ENCODE results near the gene FAU.

The FAU gene

DNA sequence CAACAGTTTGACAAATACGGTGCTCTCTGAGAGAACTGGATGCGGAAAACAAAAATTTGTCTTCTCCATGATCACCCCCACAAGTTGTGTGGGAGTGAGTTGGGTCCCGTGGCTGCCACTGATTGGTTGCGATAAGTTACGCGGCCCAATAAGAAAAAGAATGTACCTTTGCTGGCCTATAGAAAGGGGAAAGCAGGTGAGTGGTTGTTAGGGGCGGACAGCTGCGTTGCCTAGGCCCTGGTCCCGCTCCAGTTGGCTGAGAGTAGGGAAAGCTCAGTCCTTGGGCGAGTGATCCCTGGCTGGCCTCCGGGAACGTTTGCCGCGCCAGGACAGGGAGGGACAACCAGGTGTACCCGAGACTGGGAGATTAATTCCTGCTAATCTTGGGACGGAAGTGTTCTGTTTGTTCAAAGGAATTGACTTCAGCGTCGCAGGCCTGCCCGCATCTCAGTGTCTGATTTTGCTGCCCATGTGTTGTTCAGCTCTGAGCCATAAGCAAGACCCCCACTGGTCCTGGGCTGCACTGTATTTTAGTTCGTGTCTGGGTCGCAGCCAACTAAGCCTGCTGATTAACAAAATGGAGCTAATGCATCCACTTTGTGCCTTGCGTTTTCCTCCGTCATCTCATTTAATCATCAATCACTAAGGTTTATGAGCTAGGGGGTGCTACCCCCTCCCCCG is 13.2 kb upstream of the FAU start:
- peak; percentile 91 for ATAC-seq
- TF ChIP-seq ZNF70 (CRISPR knock-in tag; IDR thresholded peaks at IDR 0.05) (no peak), SNAI2 (CRISPR knock-in tag; IDR thresholded peaks at IDR 0.05) (no peak)

DNA sequence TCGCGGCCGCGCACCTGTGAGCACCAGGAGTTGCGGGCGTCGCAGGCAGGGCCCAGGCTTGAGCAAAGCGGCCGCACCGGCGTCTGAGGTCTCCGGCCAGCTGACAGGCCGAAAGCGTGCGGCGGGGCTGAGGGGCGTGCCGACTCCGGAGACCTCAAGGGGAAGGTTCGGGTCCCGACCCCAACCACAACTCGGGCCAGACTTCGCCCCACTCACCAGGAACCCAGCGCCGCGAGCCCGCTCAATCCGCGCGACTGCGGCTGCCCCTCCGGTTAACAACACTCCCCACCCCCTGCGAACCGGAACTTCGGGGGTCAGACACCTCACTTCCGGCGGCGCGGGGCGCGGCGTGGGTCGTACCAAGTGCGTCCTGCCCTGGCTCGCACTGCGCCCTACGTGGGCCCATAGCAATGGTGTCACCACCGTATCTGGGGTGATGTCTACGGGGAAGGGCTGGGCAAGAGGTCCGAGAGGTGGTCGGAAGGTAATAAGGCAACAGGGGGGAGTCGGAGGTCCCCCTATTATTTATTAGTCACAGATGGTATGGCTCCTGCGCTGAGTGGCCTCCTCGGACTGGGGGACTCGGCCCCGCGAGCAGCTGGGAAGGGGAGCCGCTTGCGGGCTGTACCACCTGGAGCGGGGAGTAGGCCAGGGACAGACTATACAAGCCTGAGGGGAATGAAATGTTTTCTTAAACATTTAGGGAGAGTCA is 12.5 kb upstream of the FAU start, which contains the start of gene SYVN1:
TSS of gene SYVN1 (minus strand) at position 280 of the 712 bp plus-strand sequence. CDS start 918 bp downstream, outside the sequence.
- ATAC-seq = peak; percentile 88
- TF ChIP-seq, protein P1, sequence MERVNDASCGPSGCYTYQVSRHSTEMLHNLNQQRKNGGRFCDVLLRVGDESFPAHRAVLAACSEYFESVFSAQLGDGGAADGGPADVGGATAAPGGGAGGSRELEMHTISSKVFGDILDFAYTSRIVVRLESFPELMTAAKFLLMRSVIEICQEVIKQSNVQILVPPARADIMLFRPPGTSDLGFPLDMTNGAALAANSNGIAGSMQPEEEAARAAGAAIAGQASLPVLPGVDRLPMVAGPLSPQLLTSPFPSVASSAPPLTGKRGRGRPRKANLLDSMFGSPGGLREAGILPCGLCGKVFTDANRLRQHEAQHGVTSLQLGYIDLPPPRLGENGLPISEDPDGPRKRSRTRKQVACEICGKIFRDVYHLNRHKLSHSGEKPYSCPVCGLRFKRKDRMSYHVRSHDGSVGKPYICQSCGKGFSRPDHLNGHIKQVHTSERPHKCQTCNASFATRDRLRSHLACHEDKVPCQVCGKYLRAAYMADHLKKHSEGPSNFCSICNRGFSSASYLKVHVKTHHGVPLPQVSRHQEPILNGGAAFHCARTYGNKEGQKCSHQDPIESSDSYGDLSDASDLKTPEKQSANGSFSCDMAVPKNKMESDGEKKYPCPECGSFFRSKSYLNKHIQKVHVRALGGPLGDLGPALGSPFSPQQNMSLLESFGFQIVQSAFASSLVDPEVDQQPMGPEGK (CRISPR knock-in tag; IDR thresholded peaks at IDR 0.05; ENCODE audit: borderline replicate concordance) = peak; percentile 75; the same call in 1 of the 2 replicates
- no peak for TF ChIP-seq ZNF70 (CRISPR knock-in tag; IDR thresholded peaks at IDR 0.05)
- TF ChIP-seq ESRRG (CRISPR knock-in tag; IDR thresholded peaks at IDR 0.05) = no peak
- no peak for TF ChIP-seq RARB (CRISPR knock-in tag; IDR thresholded peaks at IDR 0.05)
- no peak for TF ChIP-seq ZNF565 (CRISPR knock-in tag; conservative IDR thresholded peaks at IDR 0.05; ENCODE audit: low read depth)

DNA sequence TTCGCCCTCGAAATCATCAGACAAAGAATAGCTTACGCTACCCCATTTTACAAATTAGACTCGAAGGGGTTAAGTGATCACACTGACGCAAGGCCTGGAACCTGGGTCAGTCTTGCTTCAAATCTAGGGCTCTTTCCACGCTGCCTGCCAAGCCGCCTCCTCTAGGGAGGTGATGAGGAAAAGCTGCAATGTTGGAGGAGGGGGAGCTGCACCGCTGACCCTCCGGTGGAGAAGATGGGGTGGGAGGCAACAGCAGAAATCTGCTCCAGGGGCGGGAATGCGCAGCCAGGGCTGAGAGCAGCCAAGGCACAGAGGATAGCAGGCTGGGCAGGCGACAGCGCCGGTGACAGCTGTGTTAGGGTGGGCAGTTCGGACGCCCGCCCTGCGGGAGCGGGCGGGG is 11.8 kb upstream of the FAU start:
- TF ChIP-seq PPARA (CRISPR knock-in tag; IDR thresholded peaks at IDR 0.05; ENCODE audit: borderline replicate concordance) (no peak), ZFP30 (CRISPR knock-in tag; IDR thresholded peaks at IDR 0.05) (no peak), GLIS3 (CRISPR knock-in tag; IDR thresholded peaks at IDR 0.05) (no peak), ZNF565 (CRISPR knock-in tag; conservative IDR thresholded peaks at IDR 0.05; ENCODE audit: low read depth) (no peak), ESRRG (CRISPR knock-in tag; IDR thresholded peaks at IDR 0.05) (no peak), CSDC2 (CRISPR knock-in tag; IDR thresholded peaks at IDR 0.05) (no peak), OSR1 (CRISPR knock-in tag; IDR thresholded peaks at IDR 0.05) (no peak), TCF4 (CRISPR knock-in tag; IDR thresholded peaks at IDR 0.05; ENCODE audit: borderline replicate concordance) (no peak), RARB (CRISPR knock-in tag; IDR thresholded peaks at IDR 0.05) (no peak), ZNF70 (CRISPR knock-in tag; IDR thresholded peaks at IDR 0.05) (no peak)
- TF ChIP-seq, protein P2, sequence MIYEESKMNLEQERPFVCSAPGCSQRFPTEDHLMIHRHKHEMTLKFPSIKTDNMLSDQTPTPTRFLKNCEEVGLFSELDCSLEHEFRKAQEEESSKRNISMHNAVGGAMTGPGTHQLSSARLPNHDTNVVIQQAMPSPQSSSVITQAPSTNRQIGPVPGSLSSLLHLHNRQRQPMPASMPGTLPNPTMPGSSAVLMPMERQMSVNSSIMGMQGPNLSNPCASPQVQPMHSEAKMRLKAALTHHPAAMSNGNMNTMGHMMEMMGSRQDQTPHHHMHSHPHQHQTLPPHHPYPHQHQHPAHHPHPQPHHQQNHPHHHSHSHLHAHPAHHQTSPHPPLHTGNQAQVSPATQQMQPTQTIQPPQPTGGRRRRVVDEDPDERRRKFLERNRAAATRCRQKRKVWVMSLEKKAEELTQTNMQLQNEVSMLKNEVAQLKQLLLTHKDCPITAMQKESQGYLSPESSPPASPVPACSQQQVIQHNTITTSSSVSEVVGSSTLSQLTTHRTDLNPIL (CRISPR knock-in tag; IDR thresholded peaks at IDR 0.05; ENCODE audit: low read depth) = no peak
- TF ChIP-seq, protein P3, sequence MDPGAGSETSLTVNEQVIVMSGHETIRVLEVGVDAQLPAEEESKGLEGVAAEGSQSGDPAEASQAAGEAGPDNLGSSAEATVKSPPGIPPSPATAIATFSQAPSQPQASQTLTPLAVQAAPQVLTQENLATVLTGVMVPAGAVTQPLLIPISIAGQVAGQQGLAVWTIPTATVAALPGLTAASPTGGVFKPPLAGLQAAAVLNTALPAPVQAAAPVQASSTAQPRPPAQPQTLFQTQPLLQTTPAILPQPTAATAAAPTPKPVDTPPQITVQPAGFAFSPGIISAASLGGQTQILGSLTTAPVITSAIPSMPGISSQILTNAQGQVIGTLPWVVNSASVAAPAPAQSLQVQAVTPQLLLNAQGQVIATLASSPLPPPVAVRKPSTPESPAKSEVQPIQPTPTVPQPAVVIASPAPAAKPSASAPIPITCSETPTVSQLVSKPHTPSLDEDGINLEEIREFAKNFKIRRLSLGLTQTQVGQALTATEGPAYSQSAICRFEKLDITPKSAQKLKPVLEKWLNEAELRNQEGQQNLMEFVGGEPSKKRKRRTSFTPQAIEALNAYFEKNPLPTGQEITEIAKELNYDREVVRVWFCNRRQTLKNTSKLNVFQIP (CRISPR knock-in tag; IDR thresholded peaks at IDR 0.05; ENCODE audit: borderline replicate concordance, low read depth) = no peak
- TF ChIP-seq, protein P4, sequence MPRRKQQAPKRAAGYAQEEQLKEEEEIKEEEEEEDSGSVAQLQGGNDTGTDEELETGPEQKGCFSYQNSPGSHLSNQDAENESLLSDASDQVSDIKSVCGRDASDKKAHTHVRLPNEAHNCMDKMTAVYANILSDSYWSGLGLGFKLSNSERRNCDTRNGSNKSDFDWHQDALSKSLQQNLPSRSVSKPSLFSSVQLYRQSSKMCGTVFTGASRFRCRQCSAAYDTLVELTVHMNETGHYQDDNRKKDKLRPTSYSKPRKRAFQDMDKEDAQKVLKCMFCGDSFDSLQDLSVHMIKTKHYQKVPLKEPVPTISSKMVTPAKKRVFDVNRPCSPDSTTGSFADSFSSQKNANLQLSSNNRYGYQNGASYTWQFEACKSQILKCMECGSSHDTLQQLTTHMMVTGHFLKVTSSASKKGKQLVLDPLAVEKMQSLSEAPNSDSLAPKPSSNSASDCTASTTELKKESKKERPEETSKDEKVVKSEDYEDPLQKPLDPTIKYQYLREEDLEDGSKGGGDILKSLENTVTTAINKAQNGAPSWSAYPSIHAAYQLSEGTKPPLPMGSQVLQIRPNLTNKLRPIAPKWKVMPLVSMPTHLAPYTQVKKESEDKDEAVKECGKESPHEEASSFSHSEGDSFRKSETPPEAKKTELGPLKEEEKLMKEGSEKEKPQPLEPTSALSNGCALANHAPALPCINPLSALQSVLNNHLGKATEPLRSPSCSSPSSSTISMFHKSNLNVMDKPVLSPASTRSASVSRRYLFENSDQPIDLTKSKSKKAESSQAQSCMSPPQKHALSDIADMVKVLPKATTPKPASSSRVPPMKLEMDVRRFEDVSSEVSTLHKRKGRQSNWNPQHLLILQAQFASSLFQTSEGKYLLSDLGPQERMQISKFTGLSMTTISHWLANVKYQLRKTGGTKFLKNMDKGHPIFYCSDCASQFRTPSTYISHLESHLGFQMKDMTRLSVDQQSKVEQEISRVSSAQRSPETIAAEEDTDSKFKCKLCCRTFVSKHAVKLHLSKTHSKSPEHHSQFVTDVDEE (CRISPR knock-in tag; IDR thresholded peaks at IDR 0.05) = no peak
- ATAC-seq = peak; percentile 1; the same call in 2 of the 3 replicates

DNA sequence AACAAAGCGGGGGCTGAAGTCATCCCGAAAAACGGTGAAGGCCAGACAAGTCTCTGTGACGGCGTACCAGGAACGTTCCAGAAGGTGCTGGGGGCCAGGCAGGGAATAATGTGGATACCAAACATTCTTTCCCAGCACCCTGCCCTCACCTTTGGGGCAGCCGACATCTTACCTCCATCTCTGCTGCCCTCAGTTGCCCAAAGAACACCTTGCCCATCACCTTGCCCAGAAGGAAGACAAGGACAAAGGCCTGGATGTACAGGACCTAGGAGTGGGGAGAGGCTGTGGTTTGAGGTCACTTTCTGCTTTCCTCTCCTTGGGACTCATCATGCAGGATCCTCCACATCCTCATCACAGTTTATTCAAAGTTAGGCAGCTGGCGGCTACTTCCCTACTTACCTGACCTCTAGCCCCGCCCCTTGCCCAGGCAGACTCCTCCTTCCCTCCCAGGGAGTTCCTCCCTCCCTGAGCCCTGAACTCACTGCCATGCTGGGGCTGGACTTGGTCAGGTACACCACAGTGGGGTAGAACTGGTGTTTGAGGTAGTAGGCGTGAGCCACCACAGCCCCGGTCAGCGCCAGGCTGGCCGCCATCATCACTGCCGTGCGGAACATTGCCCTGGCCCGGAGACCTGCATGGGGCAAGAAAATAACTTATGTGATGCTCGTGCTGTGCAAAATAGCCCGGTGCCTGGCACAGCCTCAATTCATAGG is 11.2 kb upstream of the FAU start:
- TF ChIP-seq TOX (CRISPR knock-in tag; IDR thresholded peaks at IDR 0.05; ENCODE audit: borderline replicate concordance) = no peak
- TF ChIP-seq, protein P3 (CRISPR knock-in tag; IDR thresholded peaks at IDR 0.05; ENCODE audit: borderline replicate concordance, low read depth) = no peak
- TF ChIP-seq, protein P4 (CRISPR knock-in tag; IDR thresholded peaks at IDR 0.05) = no peak
- TF ChIP-seq OSR1 (CRISPR knock-in tag; IDR thresholded peaks at IDR 0.05) = no peak
- TF ChIP-seq ZNF8 (CRISPR knock-in tag; IDR thresholded peaks at IDR 0.05) = no peak
- TF ChIP-seq RARB (CRISPR knock-in tag; IDR thresholded peaks at IDR 0.05) = no peak
- no peak for TF ChIP-seq ESRRG (CRISPR knock-in tag; IDR thresholded peaks at IDR 0.05)
- no peak for TF ChIP-seq SNAI2 (CRISPR knock-in tag; IDR thresholded peaks at IDR 0.05)
- ATAC-seq = no peak
